Mesendoderm (in vitro differentiated cells): Measurements from ENCODE around the gene COLEC12.
A peak's percentile ranks its signal among the peaks of the same experiment; 100 is the strongest.

Source experiments
- DNase-seq: peaks from one replicate; pipeline ENCODE4 v3.0.0; 2013
- H2AK5ac ChIP-seq: 2 replicates; pipeline ENCODE4 v1.6.1; 2013; ENCODE audit warnings: low read length, inconsistent platforms
- H2BK120ac ChIP-seq: 2 replicates; pipeline ENCODE4 v1.6.1; 2013; ENCODE audit warnings: low read depth, mild to moderate bottlenecking, low read length, moderate library complexity, mixed read lengths
- H2BK15ac ChIP-seq: replicated peaks from 2 replicates; pipeline ENCODE4 v1.6.1; 2013; ENCODE audit warnings: low read depth, mild to moderate bottlenecking, moderate library complexity
- H2BK5ac ChIP-seq: 2 replicates; pipeline ENCODE4 v1.6.1; 2013; ENCODE audit warnings: low read length, inconsistent platforms
- H3K18ac ChIP-seq: 2 replicates; pipeline ENCODE4 v1.6.1; 2013; ENCODE audit warnings: mild to moderate bottlenecking, low read length, mixed read lengths
- H3K23ac ChIP-seq: one replicate; pipeline ENCODE4 v1.6.1; 2013; ENCODE audit warnings: low read length
- H3K27ac ChIP-seq: 2 replicates; pipeline ENCODE4 v1.5.1; 2013; ENCODE audit warnings: low read depth, mild to moderate bottlenecking, inconsistent platforms, low read length, moderate library complexity
- H3K27me3 ChIP-seq: 2 replicates; pipeline ENCODE4 v1.6.1; 2013; ENCODE audit warnings: low read length, control low read depth, mild to moderate bottlenecking, inconsistent platforms; ENCODE audit not compliant: insufficient read depth, poor library complexity
- H3K36me3 ChIP-seq: 2 replicates; pipeline ENCODE4 v1.6.1; 2013; ENCODE audit warnings: low read length, inconsistent platforms; ENCODE audit not compliant: control insufficient read depth, insufficient read depth
- H3K4ac ChIP-seq: one replicate; pipeline ENCODE4 v1.6.1; 2013; ENCODE audit warnings: low read depth, mild to moderate bottlenecking, low read length, moderate library complexity
- H3K4me1 ChIP-seq: 2 replicates; pipeline ENCODE4 v1.6.1; 2013; ENCODE audit warnings: low read depth, low read length, inconsistent platforms; ENCODE audit not compliant: control insufficient read depth
- H3K4me2 ChIP-seq: 2 replicates; pipeline ENCODE4 v1.6.1; 2013; ENCODE audit warnings: low read length
- H3K4me3 ChIP-seq: 2 replicates; pipeline ENCODE4 v1.5.1; 2013; ENCODE audit warnings: mild to moderate bottlenecking, low read length
- H3K56ac ChIP-seq: one replicate; pipeline ENCODE4 v1.6.1; 2013; ENCODE audit warnings: low read length
- H3K79me1 ChIP-seq: 2 replicates; pipeline ENCODE4 v1.6.1; 2013; ENCODE audit warnings: low read length, inconsistent platforms
- H3K79me2 ChIP-seq: 2 replicates; pipeline ENCODE4 v1.6.1; 2013; ENCODE audit warnings: mild to moderate bottlenecking, low read length; ENCODE audit not compliant: control insufficient read depth, insufficient read depth
- H3K9ac ChIP-seq: 2 replicates; pipeline ENCODE4 v1.6.1; 2013; ENCODE audit warnings: low read length, inconsistent platforms
- H4K5ac ChIP-seq: one replicate; pipeline ENCODE4 v1.6.1; 2013; ENCODE audit warnings: low read length
- H4K8ac ChIP-seq: one replicate; pipeline ENCODE4 v1.6.1; 2013; ENCODE audit warnings: low read depth, mild to moderate bottlenecking, control low read depth, low read length, moderate library complexity
- WGBS: extraction: QIAGEN DNeasy Blood & Tissue Kit; methylation state at CpG from one replicate; pipeline ENCODE4 v1.1.7; 2013; ENCODE audit warnings: low lambda C conversion rate, missing lambda C conversion rate; ENCODE audit not compliant: insufficient coverage; ENCODE audit errors: extremely low coverage; 5-methylcytosine and 5-hydroxymethylcytosine counted together

The COLEC12 gene

GRCh38 chr18:319720-320119 is 180.8 kb downstream of the COLEC12 start:
- Histone ChIP-seq H3K4me1 (no peaks in the 10 kb centered on the region), H3K27me3 (no peaks in the 10 kb centered on the region), H2AK5ac (no peak overlapping the region), H4K5ac (no peak overlapping the region), H3K36me3 (no peaks in the 10 kb centered on the region), H2BK15ac (no peak overlapping the region), H2BK120ac (no peak overlapping the region), H3K9ac (no peak overlapping the region), H3K79me1 (no peaks in the 10 kb centered on the region), H3K4me3 (no peak overlapping the region), H3K79me2 (no peaks in the 10 kb centered on the region), H3K18ac (no peak overlapping the region), H3K23ac (no peak overlapping the region), H2BK5ac (no peak overlapping the region), H3K4me2 (no peak overlapping the region), H4K8ac (no peak overlapping the region), H3K4ac (no peak overlapping the region), H3K27ac (no peak overlapping the region), H3K56ac (no peak overlapping the region)
- no CpG with 5 or more reads among the region's 5 CpGs for WGBS
- no peak for DNase-seq

GRCh38 chr18:318791-319291 is 181.7 kb downstream of the COLEC12 start:
- H3K56ac ChIP-seq: no peak overlapping the region
- H4K8ac ChIP-seq: no peak overlapping the region
- no peak overlapping the region for H2BK120ac ChIP-seq
- no peaks in the 10 kb centered on the region for H3K27me3 ChIP-seq
- no peaks in the 10 kb centered on the region for H3K79me1 ChIP-seq
- H2BK5ac ChIP-seq: peak overlapping the region; percentile 39
- no peak overlapping the region for H3K4me3 ChIP-seq
- H2BK15ac ChIP-seq: no peak overlapping the region
- no peak for DNase-seq
- no peak overlapping the region for H4K5ac ChIP-seq
- H2AK5ac ChIP-seq: no peak overlapping the region
- WGBS: no CpG with 5 or more reads among the region's 9 CpGs
- H3K9ac ChIP-seq: no peak overlapping the region
- H3K27ac ChIP-seq: no peak overlapping the region
- H3K79me2 ChIP-seq: no peaks in the 10 kb centered on the region
- no peak overlapping the region for H3K4me2 ChIP-seq
- no peaks in the 10 kb centered on the region for H3K4me1 ChIP-seq
- no peak overlapping the region for H3K4ac ChIP-seq
- no peaks in the 10 kb centered on the region for H3K36me3 ChIP-seq
- no peak overlapping the region for H3K18ac ChIP-seq
- H3K23ac ChIP-seq: no peak overlapping the region

DNA sequence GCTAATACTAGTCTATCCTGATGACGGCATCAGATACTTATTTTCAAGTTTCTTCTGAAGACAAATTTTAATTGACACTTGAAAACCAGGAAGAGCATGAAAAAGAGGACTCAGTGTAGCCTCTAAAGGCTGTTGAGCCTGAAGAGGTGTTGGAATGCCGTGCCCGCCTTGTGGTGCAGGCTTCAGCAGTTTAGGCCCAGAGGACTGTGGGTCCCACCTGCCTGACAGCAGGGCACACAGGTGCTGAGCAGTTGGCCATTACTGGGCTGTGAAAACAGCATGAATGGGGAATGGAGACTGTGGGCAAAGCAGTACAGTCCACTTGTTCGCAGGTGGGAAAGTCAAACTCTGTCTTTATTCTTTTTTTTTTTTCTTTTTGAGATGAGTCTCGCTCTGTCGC is 182.9 kb downstream of the COLEC12 start:
- no peaks in the 10 kb centered on the region for H3K79me1 ChIP-seq
- H3K9ac ChIP-seq: no peak overlapping the region
- H3K4me2 ChIP-seq: no peak overlapping the region
- peak overlapping the region; percentile 65 for H2BK5ac ChIP-seq
- H3K18ac ChIP-seq: no peak overlapping the region
- H3K4ac ChIP-seq: no peak overlapping the region
- no peak overlapping the region for H4K5ac ChIP-seq
- no peak overlapping the region for H3K56ac ChIP-seq
- no peaks in the 10 kb centered on the region for H3K27me3 ChIP-seq
- no peaks in the 10 kb centered on the region for H3K36me3 ChIP-seq
- H3K4me3 ChIP-seq: no peak overlapping the region
- H4K8ac ChIP-seq: no peak overlapping the region
- no peak overlapping the region for H3K27ac ChIP-seq
- no peak overlapping the region for H3K23ac ChIP-seq
- WGBS: no CpG with 5 or more reads among the region's 6 CpGs
- H3K79me2 ChIP-seq: no peaks in the 10 kb centered on the region
- no peak overlapping the region for H2AK5ac ChIP-seq
- no peak for DNase-seq
- H3K4me1 ChIP-seq: no peaks in the 10 kb centered on the region
- no peak overlapping the region for H2BK15ac ChIP-seq
- H2BK120ac ChIP-seq: no peak overlapping the region

- Histone ChIP-seq H2BK15ac (no peak overlapping the region), H3K36me3 (no peaks in the 10 kb centered on the region), H3K4me3 (no peak overlapping the region), H3K18ac (no peak overlapping the region), H3K79me2 (no peaks in the 10 kb centered on the region), H3K79me1 (no peaks in the 10 kb centered on the region), H3K4me1 (no peaks in the 10 kb centered on the region), H2BK5ac (no peak overlapping the region), H4K8ac (no peak overlapping the region), H3K4ac (no peak overlapping the region), H3K9ac (no peak overlapping the region), H3K56ac (peak overlapping the region; percentile 10), H4K5ac (no peak overlapping the region), H2BK120ac (no peak overlapping the region), H3K27me3 (no peaks in the 10 kb centered on the region), H3K4me2 (no peak overlapping the region), H3K23ac (no peak overlapping the region), H3K27ac (no peak overlapping the region), H2AK5ac (no peak overlapping the region)
- no peak for DNase-seq
- no CpG with 5 or more reads among the region's 8 CpGs for WGBS
Measured at GRCh38 chr18:316393-316792, 184.1 kb downstream of the COLEC12 start.

DNA sequence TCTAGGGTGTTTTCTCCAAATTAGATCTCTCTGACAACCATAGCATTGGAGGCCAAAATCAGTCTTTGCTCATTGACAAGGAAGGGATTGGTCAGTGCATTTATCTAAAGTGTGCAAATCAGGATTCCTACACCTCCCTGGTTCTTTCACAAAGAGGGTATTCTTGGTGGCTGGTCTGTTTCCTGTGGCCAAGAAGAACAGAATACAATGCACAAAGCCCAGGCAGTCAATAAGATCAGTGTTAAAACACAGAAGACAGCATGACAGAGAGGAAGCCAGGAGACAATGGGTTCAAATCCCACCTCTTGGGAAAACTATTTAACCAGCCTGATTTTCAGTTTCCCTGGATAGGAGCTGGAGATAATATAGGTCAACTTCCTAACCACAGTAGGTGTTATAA is 186.6 kb downstream of the COLEC12 start:
- no peak overlapping the region for H3K18ac ChIP-seq
- H3K9ac ChIP-seq: no peak overlapping the region
- H3K36me3 ChIP-seq: no peaks in the 10 kb centered on the region
- no peak overlapping the region for H3K4me3 ChIP-seq
- DNase-seq: peak; percentile 90
- H4K8ac ChIP-seq: no peak overlapping the region
- H3K79me2 ChIP-seq: no peaks in the 10 kb centered on the region
- no peak overlapping the region for H3K4me2 ChIP-seq
- no peak overlapping the region for H3K23ac ChIP-seq
- no peaks in the 10 kb centered on the region for H3K4me1 ChIP-seq
- H2BK15ac ChIP-seq: no peak overlapping the region
- H2BK5ac ChIP-seq: no peak overlapping the region
- no peak overlapping the region for H3K4ac ChIP-seq
- peak overlapping the region; percentile 87 for H3K27ac ChIP-seq
- H3K56ac ChIP-seq: no peak overlapping the region
- no peaks in the 10 kb centered on the region for H3K79me1 ChIP-seq
- no peaks in the 10 kb centered on the region for H3K27me3 ChIP-seq
- no peak overlapping the region for H2BK120ac ChIP-seq
- H2AK5ac ChIP-seq: no peak overlapping the region
- H4K5ac ChIP-seq: no peak overlapping the region

GRCh38 chr18:312415-312814 is 188.1 kb downstream of the COLEC12 start:
- DNase-seq: peak; percentile 57

More at GRCh38 chr18:312415-312814, 188.1 kb downstream of the COLEC12 start:
- no peak overlapping the region for H3K4me2 ChIP-seq
- H4K8ac ChIP-seq: no peak overlapping the region
- peak overlapping the region; percentile 17 for H3K27ac ChIP-seq
- peaks cover 1% of the 10 kb centered on the region for H3K4me1 ChIP-seq
- H2BK120ac ChIP-seq: peak overlapping the region; percentile 2
- H3K36me3 ChIP-seq: no peaks in the 10 kb centered on the region
- H3K9ac ChIP-seq: no peak overlapping the region
- no peak overlapping the region for H3K4me3 ChIP-seq
- H3K79me1 ChIP-seq: no peaks in the 10 kb centered on the region
- no peak overlapping the region for H3K4ac ChIP-seq
- H2AK5ac ChIP-seq: no peak overlapping the region
- H2BK5ac ChIP-seq: peak overlapping the region; percentile 51
- H3K56ac ChIP-seq: peak overlapping the region; percentile 47
- H3K23ac ChIP-seq: no peak overlapping the region
- no peaks in the 10 kb centered on the region for H3K79me2 ChIP-seq
- no peak overlapping the region for H2BK15ac ChIP-seq
- no peaks in the 10 kb centered on the region for H3K27me3 ChIP-seq
- H3K18ac ChIP-seq: peak overlapping the region; percentile 71
- WGBS: no CpG with 5 or more reads among the region's 4 CpGs
- H4K5ac ChIP-seq: no peak overlapping the region
